BLaER1 (cell line): ENCODE results near the gene AP3S2.
A peak's percentile ranks its signal among the peaks of the same experiment; 100 is the strongest.

Experiments used
- H3K27ac ChIP-seq: shearing (Covaris generic); formaldehyde crosslinking; 2 replicates; pipeline ENCODE4 v1.8.1; 2022
- H3K27me3 ChIP-seq: shearing (Covaris generic); formaldehyde crosslinking; 2 replicates; pipeline ENCODE4 v1.8.1; 2022
- H3K36me3 ChIP-seq: shearing (Covaris generic); formaldehyde crosslinking; 2 replicates; pipeline ENCODE4 v1.8.1; 2022
- H3K4me1 ChIP-seq: shearing (Covaris generic); formaldehyde crosslinking; 2 replicates; pipeline ENCODE4 v1.8.1; 2022
- H3K4me2 ChIP-seq: shearing (Covaris generic); formaldehyde crosslinking; 2 replicates; pipeline ENCODE4 v1.8.1; 2022
- H3K4me3 ChIP-seq: shearing (Covaris generic); formaldehyde crosslinking; 2 replicates; pipeline ENCODE4 v1.8.1; 2022
- H3K9ac ChIP-seq: shearing (Covaris generic); formaldehyde crosslinking; 2 replicates; pipeline ENCODE4 v1.8.1; 2022
- H3K9me3 ChIP-seq: shearing (Covaris generic); formaldehyde crosslinking; 2 replicates; pipeline ENCODE4 v1.8.1; 2022
- H4K20me1 ChIP-seq: shearing (Covaris generic); formaldehyde crosslinking; 2 replicates; pipeline ENCODE4 v1.8.1; 2022
- Cebpa-rat ChIP-seq: shearing (Covaris generic); IDR thresholded peaks from 2 replicates; pipeline ENCODE4 v1.8.1; 2022

AP3S2 gene

DNA sequence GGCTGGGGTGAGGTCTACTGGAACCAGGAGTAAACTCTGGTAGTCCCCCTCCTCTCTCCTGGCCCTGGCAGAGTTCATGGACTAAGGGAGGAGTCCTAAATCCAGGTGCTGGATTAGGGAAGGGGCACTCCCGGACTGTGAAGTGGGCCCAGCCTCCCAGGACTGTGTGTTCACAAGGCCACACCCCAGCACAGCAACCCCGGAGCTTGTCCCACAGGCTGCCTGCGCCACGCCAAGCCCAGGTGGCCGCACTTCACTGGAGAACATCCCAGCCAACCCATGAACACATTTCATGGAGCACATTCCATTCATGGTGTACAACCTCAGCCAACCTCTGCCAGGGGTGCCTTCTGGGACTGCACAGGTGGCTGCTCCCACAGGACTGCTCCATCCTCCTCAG, 10.7 kb upstream of the AP3S2 start:
- no peak overlapping the region for H3K4me2 ChIP-seq
- TF ChIP-seq Cebpa-rat = no peak

DNA sequence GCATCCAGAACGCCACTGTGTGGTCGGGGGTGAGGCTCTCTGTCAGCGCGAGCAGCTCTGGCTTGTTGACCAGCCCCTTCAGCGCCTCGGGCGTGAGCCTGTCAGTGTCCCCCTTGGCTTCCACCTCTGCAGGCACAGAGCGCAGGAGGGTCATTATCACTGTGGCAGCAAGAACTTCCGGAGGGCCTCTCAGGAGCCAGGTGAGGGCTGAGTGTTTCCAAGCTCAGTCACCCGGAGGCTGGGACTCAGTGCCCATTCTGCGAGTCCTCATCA, 10.0 kb upstream of the AP3S2 start:
- Histone ChIP-seq H3K27me3 (no peaks in the 10 kb centered on the region), H3K4me2 (no peak overlapping the region), H3K36me3 (no peaks in the 10 kb centered on the region), H3K9me3 (no peaks in the 10 kb centered on the region), H3K4me3 (no peak overlapping the region), H3K9ac (no peak overlapping the region), H3K27ac (no peak overlapping the region), H3K4me1 (peaks cover 13% of the 10 kb centered on the region), H4K20me1 (no peaks in the 10 kb centered on the region)
- TF ChIP-seq Cebpa-rat = no peak

More for the DNA sequence above, 10.7 kb upstream of the AP3S2 start:
- H3K27me3 ChIP-seq = no peaks in the 10 kb centered on the region
- H3K27ac ChIP-seq = no peak overlapping the region
- no peak overlapping the region for H3K4me3 ChIP-seq
- peaks cover 6% of the 10 kb centered on the region for H3K4me1 ChIP-seq
- H3K36me3 ChIP-seq = no peaks in the 10 kb centered on the region
- H3K9ac ChIP-seq = no peak overlapping the region
- no peaks in the 10 kb centered on the region for H3K9me3 ChIP-seq
- H4K20me1 ChIP-seq = no peaks in the 10 kb centered on the region

DNA sequence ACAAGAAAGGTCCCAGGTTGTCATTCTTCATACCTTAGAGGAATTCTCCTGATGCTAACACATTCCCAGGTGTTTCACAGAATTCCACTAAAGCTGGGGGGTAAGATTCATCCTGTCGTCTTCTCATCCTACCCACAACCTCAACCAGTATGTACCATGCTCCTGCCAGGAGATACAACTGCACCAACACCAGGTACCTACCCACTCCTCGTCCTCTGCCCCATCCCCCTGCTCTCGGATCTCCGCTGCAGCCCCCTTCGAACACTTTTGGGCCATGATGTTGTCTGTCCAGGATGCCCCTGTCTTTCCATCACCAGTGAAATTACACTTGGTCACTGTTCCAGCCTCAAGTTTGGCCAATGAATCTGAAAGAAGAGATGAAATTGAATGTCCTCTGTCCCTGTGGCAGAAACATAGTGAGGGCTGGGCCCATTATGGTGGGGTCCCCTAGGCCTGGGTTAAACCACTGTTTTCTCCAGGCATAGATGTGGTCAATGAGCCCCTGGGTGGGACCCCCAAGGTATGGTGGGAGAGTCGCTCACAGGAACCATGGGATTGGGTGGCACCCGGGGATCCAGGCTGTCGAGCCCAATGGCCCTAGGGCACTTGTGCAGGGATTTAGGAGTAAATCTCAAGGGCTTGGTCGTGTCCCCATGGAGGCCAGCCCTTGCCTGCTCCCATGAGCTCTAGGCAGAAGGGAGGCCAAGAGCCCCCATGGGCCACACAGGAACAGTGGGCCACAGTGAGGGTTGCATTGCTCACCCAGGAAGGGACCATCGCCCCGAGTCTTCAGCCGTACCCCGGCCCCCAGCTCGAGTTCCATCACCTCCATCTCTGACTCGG, 9.4 kb upstream of the AP3S2 start:
- H3K36me3 ChIP-seq = no peaks in the 10 kb centered on the region
- H3K4me2 ChIP-seq = no peak overlapping the region
- TF ChIP-seq Cebpa-rat = no peak
- H3K27ac ChIP-seq = no peak overlapping the region
- H3K9me3 ChIP-seq = no peaks in the 10 kb centered on the region
- H3K27me3 ChIP-seq = no peaks in the 10 kb centered on the region
- no peak overlapping the region for H3K4me3 ChIP-seq
- H3K4me1 ChIP-seq = peaks cover 19% of the 10 kb centered on the region
- H4K20me1 ChIP-seq = no peaks in the 10 kb centered on the region
- no peak overlapping the region for H3K9ac ChIP-seq

DNA sequence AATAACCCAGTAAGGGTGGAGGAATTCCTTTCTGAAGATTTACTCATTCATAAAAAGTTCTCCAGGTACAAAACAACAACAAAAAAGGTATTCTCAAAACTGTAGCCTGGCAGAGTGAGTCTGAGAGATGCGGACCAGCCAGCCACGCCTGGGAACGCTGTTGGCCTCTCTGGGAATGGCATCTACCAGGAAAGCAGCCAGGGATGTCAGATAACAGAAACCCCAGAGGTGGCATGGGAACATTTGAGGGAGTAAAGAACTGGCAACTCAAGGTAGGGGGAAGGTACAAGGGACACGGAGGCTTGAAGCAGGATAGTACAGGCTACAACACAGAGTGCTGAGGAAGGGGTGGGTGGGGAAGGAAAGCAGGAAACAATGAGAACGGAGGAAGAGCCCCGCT, 7.1 kb upstream of the AP3S2 start:
- no peaks in the 10 kb centered on the region for H3K27me3 ChIP-seq
- H3K4me2 ChIP-seq = no peak overlapping the region
- no peak overlapping the region for H3K9ac ChIP-seq
- no peaks in the 10 kb centered on the region for H4K20me1 ChIP-seq
- no peak overlapping the region for H3K4me3 ChIP-seq
- no peaks in the 10 kb centered on the region for H3K36me3 ChIP-seq
- peaks cover 21% of the 10 kb centered on the region for H3K4me1 ChIP-seq
- no peaks in the 10 kb centered on the region for H3K9me3 ChIP-seq
- no peak overlapping the region for H3K27ac ChIP-seq
- TF ChIP-seq Cebpa-rat = no peak

DNA sequence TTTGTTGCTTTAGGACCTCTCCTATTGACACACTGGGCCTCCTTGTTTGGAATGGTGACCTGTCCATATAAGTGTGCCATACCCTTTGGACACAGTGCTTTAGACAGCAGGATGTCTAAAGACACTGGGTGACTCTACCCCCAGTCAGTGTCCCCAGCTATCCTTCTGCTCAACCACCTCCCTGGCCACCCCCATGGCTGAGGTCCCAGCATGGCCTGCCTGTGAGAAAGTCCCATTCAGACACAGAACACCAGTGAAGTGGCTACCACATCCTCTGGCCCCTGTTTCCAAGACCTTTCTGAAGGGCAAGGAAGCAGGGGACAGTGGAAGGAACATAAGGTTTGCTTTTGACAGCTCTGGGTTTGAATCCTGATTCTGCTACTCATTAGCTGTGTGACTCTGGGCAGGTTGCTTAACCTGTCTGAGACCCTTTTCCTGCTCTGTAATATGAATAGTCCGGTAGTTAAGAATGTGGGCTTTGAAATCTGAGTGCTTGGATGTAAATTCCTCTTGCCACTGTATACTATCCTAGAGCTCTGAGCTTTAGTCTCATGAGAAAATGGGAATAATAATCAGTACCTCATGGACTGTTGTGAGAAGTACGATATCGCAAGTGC, 6.3 kb upstream of the AP3S2 start:
- H3K9ac ChIP-seq = no peak overlapping the region
- H3K27me3 ChIP-seq = no peaks in the 10 kb centered on the region
- no peak for TF ChIP-seq Cebpa-rat
- H3K4me1 ChIP-seq = peaks cover 24% of the 10 kb centered on the region
- peak overlapping the region; percentile 58; the same call in 1 of the 2 replicates for H3K4me2 ChIP-seq
- H3K36me3 ChIP-seq = no peaks in the 10 kb centered on the region
- H3K27ac ChIP-seq = 0 out of 2 replicates have a peak overlapping the region, but pooled peaks have one; percentile 26
- no peaks in the 10 kb centered on the region for H4K20me1 ChIP-seq
- H3K4me3 ChIP-seq = no peak overlapping the region
- H3K9me3 ChIP-seq = no peaks in the 10 kb centered on the region

DNA sequence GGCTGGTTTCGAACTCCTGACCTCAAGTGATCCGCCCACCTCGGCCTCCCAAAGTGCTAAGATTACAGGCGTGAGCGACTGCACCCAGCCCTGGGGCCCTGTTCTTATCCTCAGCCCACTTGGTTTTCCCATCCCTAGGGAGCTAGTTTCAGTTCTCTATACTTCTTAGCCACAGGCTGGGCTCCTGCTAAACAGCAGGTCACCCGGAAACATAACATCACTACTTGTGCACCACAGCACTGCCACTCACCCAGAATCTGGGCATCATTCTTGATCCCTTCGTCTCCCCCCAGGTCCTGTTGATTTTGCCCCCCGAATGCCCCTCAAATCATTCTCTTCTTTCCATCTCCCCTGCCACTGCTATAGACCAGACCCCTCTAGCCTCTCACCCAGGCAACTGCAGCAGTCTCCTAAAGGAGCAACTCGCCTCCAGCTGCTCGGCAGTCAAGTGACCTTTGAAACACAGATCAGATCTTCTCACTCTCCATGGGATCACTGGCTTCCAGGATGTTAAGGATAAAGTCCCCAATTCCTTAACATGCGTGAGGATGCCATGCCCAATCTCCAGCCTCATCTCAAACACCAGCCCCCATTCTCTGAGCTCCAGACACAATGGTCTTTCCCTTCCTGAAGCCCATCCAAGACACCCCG, 5.6 kb upstream of the AP3S2 start:
- H3K4me3 ChIP-seq = no peak overlapping the region
- TF ChIP-seq Cebpa-rat = no peak
- H3K27me3 ChIP-seq = no peaks in the 10 kb centered on the region
- H3K9ac ChIP-seq = no peak overlapping the region
- peak overlapping the region; percentile 58 for H3K4me2 ChIP-seq
- no peaks in the 10 kb centered on the region for H4K20me1 ChIP-seq
- H3K27ac ChIP-seq = 0 out of 2 replicates have a peak overlapping the region, but pooled peaks have one; percentile 26
- H3K36me3 ChIP-seq = no peaks in the 10 kb centered on the region
- H3K9me3 ChIP-seq = no peaks in the 10 kb centered on the region
- H3K4me1 ChIP-seq = peaks cover 31% of the 10 kb centered on the region

DNA sequence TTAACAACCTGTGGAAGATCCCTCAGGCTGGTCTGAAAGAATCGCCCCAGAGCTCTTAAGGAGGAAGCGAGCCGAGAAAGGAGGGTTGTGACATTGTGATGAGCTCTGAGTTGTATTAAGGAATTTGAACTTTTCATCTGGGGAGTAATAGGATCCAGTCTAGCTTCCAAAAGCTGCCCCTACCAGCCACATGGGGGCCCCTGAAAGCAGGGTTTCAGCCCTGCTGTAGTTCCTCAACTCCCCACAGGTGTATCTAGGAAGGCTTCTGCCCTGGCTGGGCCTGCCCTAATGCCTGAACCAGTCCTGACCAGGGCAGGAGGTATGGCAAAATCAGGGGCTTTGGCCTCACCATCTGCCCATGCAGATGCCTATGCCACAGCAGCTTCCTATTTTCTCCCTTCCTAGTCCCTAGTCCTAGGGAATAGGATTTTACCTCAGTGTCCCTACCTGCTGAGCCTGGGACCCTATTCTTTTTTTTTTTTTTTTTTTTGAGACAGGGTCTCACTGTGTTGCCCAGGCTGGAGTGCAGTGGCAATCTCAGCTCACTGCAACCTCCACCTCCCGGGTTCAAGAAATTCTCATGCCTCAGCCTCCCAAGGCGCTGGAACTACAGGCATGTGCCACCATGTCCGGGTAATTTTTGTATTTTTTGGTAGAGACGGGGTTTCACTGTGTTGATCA, 5.0 kb upstream of the AP3S2 start:
- peaks cover 32% of the 10 kb centered on the region for H3K4me1 ChIP-seq
- H3K36me3 ChIP-seq = no peaks in the 10 kb centered on the region
- H3K27ac ChIP-seq = no peak overlapping the region
- no peak overlapping the region for H3K9ac ChIP-seq
- no peaks in the 10 kb centered on the region for H4K20me1 ChIP-seq
- no peak overlapping the region for H3K4me3 ChIP-seq
- TF ChIP-seq Cebpa-rat = no peak
- H3K9me3 ChIP-seq = no peaks in the 10 kb centered on the region
- H3K4me2 ChIP-seq = peak overlapping the region; percentile 58
- H3K27me3 ChIP-seq = no peaks in the 10 kb centered on the region

DNA sequence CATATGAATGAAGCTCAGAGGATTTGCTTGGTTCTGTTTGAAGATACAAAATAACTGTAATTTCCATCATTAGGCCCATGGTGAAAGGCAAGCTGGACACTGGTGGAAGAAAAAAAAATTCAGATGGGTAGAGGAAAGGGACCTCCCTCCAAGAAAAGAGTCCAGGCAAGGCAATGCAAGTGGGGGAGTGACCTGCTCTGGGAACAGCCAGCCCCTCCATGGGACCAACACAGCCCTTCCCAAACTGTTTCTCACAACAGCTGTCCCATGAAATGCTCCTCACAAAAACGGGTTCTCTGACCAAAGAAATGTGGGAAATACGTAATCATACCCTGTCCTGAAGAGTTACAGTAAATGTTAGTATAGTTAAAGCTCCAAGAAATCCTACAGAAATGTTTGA, 4.4 kb upstream of the AP3S2 start:
- H3K27ac ChIP-seq = no peak overlapping the region
- peaks cover 34% of the 10 kb centered on the region for H3K4me1 ChIP-seq
- H3K9me3 ChIP-seq = no peaks in the 10 kb centered on the region
- H3K4me3 ChIP-seq = no peak overlapping the region
- TF ChIP-seq Cebpa-rat = no peak
- 0 out of 2 replicates have a peak overlapping the region, but pooled peaks have one; percentile 58 for H3K4me2 ChIP-seq
- H3K36me3 ChIP-seq = no peaks in the 10 kb centered on the region
- H4K20me1 ChIP-seq = no peaks in the 10 kb centered on the region
- H3K27me3 ChIP-seq = no peaks in the 10 kb centered on the region
- H3K9ac ChIP-seq = no peak overlapping the region

DNA sequence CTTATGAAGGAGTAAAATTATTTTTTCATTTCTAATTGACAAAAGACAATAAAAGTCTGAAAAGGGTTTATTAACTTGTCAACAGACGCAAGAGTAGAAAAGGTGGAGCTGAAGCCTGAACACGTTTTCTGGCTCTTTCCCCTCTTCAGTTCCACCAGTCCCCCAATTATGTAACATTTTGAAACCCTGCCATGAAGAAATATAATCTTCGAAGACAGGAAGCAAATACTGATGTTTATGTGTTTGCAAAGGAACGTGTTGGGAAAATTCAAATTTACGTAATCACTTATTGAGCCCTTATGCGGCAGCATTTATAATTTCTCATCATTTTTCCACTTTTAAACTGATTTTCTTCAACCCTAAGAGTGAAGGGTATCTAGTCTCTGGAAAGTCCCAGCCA, 767 bp downstream of the AP3S2 start:
- TF ChIP-seq Cebpa-rat = no peak
- peak overlapping the region; percentile 91 for H3K4me2 ChIP-seq
- H3K4me3 ChIP-seq = peak overlapping the region; percentile 92
- H3K9ac ChIP-seq = peak overlapping the region; percentile 93
- H3K4me1 ChIP-seq = peaks cover 20% of the 10 kb centered on the region
- H3K27ac ChIP-seq = peak overlapping the region; percentile 88
- H3K36me3 ChIP-seq = peaks cover 10% of the 10 kb centered on the region
- H3K9me3 ChIP-seq = no peaks in the 10 kb centered on the region
- H3K27me3 ChIP-seq = no peaks in the 10 kb centered on the region
- H4K20me1 ChIP-seq = no peaks in the 10 kb centered on the region
